Duodenal mucosa (tissue), 2 donors: Measurements from ENCODE around the gene OR56A1.

Experiments
- H3K27ac ChIP-seq: one replicate; pipeline ENCODE4 v1.7.0; 2013; ENCODE audit warnings: low read depth, low read length
- H3K27me3 ChIP-seq, 2 donors: one replicate each; pipeline ENCODE4 v1.7.0; 2013; ENCODE audit warnings: low read length in 2 of 2, control low read depth in 1 of 2; ENCODE audit not compliant: insufficient read depth in 2 of 2, control insufficient read depth in 1 of 2
- H3K36me3 ChIP-seq, 2 donors: one replicate each; pipeline ENCODE4 v1.7.0; 2013; ENCODE audit warnings: low read length in 2 of 2, control low read depth in 1 of 2; ENCODE audit not compliant: insufficient read depth in 2 of 2, control insufficient read depth in 1 of 2
- H3K4me1 ChIP-seq, 2 donors: one replicate each; pipeline ENCODE4 v1.7.0; 2013; ENCODE audit warnings: low read length in 2 of 2, control low read depth in 1 of 2; ENCODE audit not compliant: insufficient read depth in 2 of 2, control insufficient read depth in 1 of 2
- H3K4me3 ChIP-seq, 2 donors: one replicate each; pipeline ENCODE4 v1.7.0; 2013; ENCODE audit warnings: low read length in 2 of 2, low read depth in 1 of 2
- H3K9ac ChIP-seq, 2 donors: one replicate each; pipeline ENCODE4 v1.7.0; 2013; ENCODE audit warnings: low read length in 2 of 2, low read depth in 1 of 2
- H3K9me3 ChIP-seq, 2 donors: one replicate each; pipeline ENCODE4 v1.7.0; 2013; ENCODE audit warnings: low read length in 2 of 2, control low read depth in 1 of 2; ENCODE audit not compliant: control insufficient read depth in 1 of 2

The OR56A1 gene

DNA sequence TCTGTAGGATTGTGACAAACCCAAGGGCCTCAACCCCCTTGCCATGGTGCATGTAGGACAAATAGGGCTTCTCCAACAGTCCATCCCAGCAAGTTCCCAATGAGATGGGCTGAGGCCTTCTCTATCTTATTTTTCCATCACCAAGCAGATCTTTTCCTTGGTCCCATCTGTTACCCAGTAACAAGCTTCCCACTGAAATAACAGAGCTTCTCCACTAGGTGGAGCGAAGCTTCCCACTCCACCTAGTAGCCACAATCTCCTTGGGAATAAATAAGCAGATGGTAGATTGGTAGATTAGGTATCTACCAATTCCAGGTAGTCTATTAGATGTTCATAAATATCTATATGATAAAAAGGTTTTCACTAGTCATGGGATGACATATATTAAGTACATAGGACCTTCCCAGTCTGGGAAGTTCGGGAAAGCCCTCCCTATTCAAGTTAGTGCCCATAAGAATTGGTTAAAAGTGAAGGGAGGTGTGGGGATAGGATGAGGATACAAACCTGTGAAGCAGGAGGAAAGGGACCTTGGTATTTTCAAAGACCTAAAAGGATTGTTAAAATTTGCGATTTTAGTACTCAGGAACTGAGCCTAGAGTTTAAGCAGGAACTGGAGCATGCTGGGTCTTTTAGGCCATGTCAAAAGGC lies 37.8 kb downstream of the OR56A1 start:
- no peak overlapping the region for H3K9ac ChIP-seq
- no peaks in the 10 kb centered on the region for H3K36me3 ChIP-seq
- H3K27me3 ChIP-seq = peaks cover 0 to 5% of the 10 kb centered on the region in 2 donors
- H3K9me3 ChIP-seq = no peaks in the 10 kb centered on the region
- no peak overlapping the region for H3K27ac ChIP-seq
- no peak overlapping the region for H3K4me3 ChIP-seq
- no peaks in the 10 kb centered on the region for H3K4me1 ChIP-seq

DNA sequence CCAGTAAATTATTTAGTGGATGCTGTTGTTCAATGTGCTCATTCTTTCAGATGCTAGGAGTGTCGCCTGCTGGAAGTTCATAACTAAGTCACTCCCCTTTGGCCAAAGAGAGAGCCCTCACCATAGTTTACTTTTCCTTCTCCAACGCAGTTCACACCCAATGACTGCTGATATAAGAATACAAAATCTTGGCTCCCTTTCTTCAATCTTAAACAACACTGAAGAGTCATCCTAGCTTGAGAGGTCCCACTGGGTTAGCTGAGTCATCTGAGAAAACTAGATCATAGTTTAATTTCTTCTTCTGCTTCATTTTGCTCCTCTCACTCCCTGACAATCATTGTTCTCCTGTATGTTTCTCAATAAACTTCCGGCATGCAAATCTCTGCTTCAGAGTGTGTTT lies 38.4 kb downstream of the OR56A1 start:
- Histone ChIP-seq H3K9me3 (no peaks in the 10 kb centered on the region), H3K4me1 (no peaks in the 10 kb centered on the region), H3K27ac (no peak overlapping the region), H3K36me3 (no peaks in the 10 kb centered on the region), H3K4me3 (no peak overlapping the region), H3K27me3 (peaks cover 0 to 5% of the 10 kb centered on the region in 2 donors), H3K9ac (no peak overlapping the region)

DNA sequence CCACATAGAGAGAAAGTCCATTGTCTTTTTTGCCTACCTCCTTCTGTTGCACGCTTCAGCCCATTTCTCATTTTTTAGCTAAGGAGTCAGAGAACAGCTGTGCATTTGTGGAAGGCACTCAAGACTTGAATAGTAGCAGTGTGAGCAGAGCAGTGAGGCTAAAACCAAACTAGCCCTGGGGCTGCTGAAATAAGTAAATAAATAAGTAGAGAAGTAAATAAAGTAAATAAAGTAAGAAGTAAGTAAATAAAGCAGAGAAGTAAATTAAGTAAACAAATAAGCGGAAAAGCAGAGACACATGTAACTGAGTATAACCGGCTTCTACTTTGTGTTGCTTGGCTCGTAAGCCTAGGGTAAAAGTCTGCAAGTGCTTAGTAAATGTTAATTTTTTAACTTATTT lies 41.4 kb downstream of the OR56A1 start:
- H3K4me1 ChIP-seq = no peaks in the 10 kb centered on the region
- no peaks in the 10 kb centered on the region for H3K36me3 ChIP-seq
- no peak overlapping the region for H3K27ac ChIP-seq
- H3K9ac ChIP-seq = no peak overlapping the region
- H3K9me3 ChIP-seq = no peaks in the 10 kb centered on the region
- no peak overlapping the region for H3K4me3 ChIP-seq
- peaks cover 3 to 5% of the 10 kb centered on the region in 2 donors for H3K27me3 ChIP-seq

DNA sequence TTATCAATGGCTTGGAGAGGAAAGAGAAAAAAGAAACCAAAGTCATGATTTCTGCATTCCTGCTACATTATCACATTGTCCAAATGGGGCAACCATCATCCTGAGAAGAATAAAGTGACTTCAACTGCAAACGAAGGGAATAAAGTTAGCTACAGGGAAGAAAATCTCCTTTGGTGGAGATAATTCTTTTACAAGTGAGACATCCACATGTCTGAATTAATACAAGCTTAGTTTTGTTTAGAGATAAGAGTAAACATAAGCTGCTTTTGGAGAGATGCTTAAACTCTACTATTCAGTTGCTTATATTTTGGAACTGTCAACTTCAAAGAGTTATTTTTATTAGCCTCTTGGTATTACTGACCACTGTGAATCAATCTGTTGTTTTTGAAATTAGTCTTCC lies 43.7 kb downstream of the OR56A1 start, which contains the start of gene OR52L1:
Gene OR52L1 (minus strand): TSS at position 101 of the 400 bp plus-strand sequence. CDS start 55 bp downstream, at position 46.
- no peaks in the 10 kb centered on the region for H3K36me3 ChIP-seq
- peaks cover 0 to 3% of the 10 kb centered on the region in 2 donors for H3K9me3 ChIP-seq
- H3K27ac ChIP-seq = no peak within 1 kb of the TSS
- no peak within 1 kb of the TSS for H3K9ac ChIP-seq
- H3K4me1 ChIP-seq = no peaks in the 10 kb centered on the region
- no peak within 1 kb of the TSS for H3K4me3 ChIP-seq
- peaks cover 5% of the 10 kb centered on the region in 2 donors for H3K27me3 ChIP-seq

DNA sequence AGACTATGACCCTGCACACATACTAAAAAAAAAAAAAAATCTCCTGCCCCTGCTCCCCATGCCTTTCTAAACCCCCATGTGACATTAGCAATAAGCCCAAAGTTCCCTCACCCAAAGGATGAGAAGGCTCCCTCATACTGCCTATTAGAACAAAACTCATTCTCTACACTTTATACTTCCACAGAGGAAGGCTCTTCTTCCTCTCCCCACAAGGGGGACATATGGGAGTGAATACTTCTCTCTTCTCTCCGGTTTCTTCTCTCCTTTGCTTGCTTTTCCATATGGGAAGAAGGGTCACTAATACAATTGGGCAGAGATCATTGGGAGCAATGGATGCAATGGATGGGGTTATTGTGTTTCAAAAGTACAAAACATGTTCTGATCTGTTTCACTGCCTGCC lies 47.1 kb downstream of the OR56A1 start:
- Histone ChIP-seq H3K9ac (no peak overlapping the region), H3K4me3 (no peak overlapping the region), H3K27me3 (peaks cover 0 to 6% of the 10 kb centered on the region in 2 donors), H3K9me3 (peaks cover 0 to 4% of the 10 kb centered on the region in 2 donors), H3K36me3 (no peaks in the 10 kb centered on the region), H3K4me1 (no peaks in the 10 kb centered on the region), H3K27ac (no peak overlapping the region)

DNA sequence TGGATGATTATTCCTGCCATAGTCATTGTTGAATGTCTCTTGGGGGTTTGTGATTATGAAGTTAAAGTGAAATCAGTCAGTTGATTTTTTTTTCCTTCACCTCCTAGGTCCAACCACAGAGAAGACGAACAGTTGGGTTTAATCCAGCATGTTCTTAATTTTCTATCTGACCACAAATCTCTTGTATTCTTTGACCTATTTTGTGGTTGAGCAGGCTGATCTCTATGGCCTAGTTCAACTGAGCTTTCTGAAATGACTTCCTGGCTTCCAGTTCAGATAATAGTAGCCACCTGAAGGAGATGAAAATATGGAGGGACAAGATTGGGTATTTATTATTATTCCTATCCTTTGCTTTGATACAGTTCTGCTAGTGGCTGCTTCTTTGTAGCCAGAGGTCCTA lies 57.0 kb downstream of the OR56A1 start:
- Histone ChIP-seq H3K4me3 (no peak overlapping the region), H3K27me3 (no peaks in the 10 kb centered on the region), H3K9ac (no peak overlapping the region), H3K27ac (no peak overlapping the region), H3K36me3 (no peaks in the 10 kb centered on the region), H3K4me1 (no peaks in the 10 kb centered on the region), H3K9me3 (no peaks in the 10 kb centered on the region)
